DND-41 (cell line): ENCODE data around the gene ATXN7L2.
A peak's percentile ranks its signal among the peaks of the same experiment; 100 is the strongest.

Source experiments
- ATAC-seq: fragments of 200-7000 bp; cut with Tn5 transposase; 3 replicates; pipeline ENCODE4 v1.9.1; 2021; ENCODE audit warnings: low read depth; ENCODE audit not compliant: insufficient read depth
- DNase-seq: peaks from one replicate; pipeline ENCODE4 v3.0.0-alpha.2; 2020
- H2AFZ ChIP-seq: 2 replicates; pipeline ENCODE4 v1.6.0; 2012; ENCODE audit warnings: low read depth, low read length
- H3K27ac ChIP-seq: 2 replicates; pipeline ENCODE4 v1.5.1; 2012; ENCODE audit warnings: low read length, inconsistent platforms
- H3K27me3 ChIP-seq: fragments of 200-600 bp; sonication (generic); 2 replicates; pipeline ENCODE4 v1.6.0; 2012; ENCODE audit warnings: low read length, mild to moderate bottlenecking, inconsistent platforms; ENCODE audit not compliant: insufficient read depth, poor library complexity
- H3K36me3 ChIP-seq: 2 replicates; pipeline ENCODE4 v1.5.1; 2012; ENCODE audit warnings: low read length, inconsistent platforms; ENCODE audit not compliant: insufficient read depth
- H3K4me1 ChIP-seq: 2 replicates; pipeline ENCODE4 v1.5.1; 2012; ENCODE audit warnings: mild to moderate bottlenecking, low read length; ENCODE audit not compliant: insufficient read depth
- H3K4me2 ChIP-seq: 2 replicates; pipeline ENCODE4 v1.6.0; 2012; ENCODE audit warnings: mild to moderate bottlenecking, moderate library complexity, low read length, inconsistent platforms; ENCODE audit not compliant: insufficient read depth
- H3K4me3 ChIP-seq, 2 experiments: fragments of 200-600 bp in 1 of 2; shearing (Covaris generic) in 1 of 2; 2 replicates each; pipeline ENCODE4 v1.5.1; 2012 to 2016; ENCODE audit warnings: inconsistent platforms in 2 of 2, low read length in 2 of 2, mild to moderate bottlenecking in 2 of 2, low read depth in 1 of 2, moderate library complexity in 1 of 2
- H3K79me2 ChIP-seq: 2 replicates; pipeline ENCODE4 v1.6.0; 2012; ENCODE audit warnings: low read length, inconsistent platforms; ENCODE audit not compliant: insufficient read depth
- H3K9ac ChIP-seq: 2 replicates; pipeline ENCODE4 v1.6.0; 2012; ENCODE audit warnings: low read depth, mild to moderate bottlenecking, inconsistent platforms, low read length, moderate library complexity
- H3K9me3 ChIP-seq: 2 replicates; pipeline ENCODE4 v1.5.1; 2012; ENCODE audit warnings: low read length, moderate library complexity, mild to moderate bottlenecking, inconsistent platforms; ENCODE audit not compliant: insufficient read depth, severe bottlenecking
- H4K20me1 ChIP-seq: 2 replicates; pipeline ENCODE4 v1.6.0; 2012; ENCODE audit warnings: low read length; ENCODE audit not compliant: insufficient read depth
- EZH2 ChIP-seq: IDR thresholded peaks from 3 replicates; pipeline ENCODE4 v1.6.1; 2012; ENCODE audit warnings: borderline replicate concordance, low read depth, mild to moderate bottlenecking, moderate library complexity, low read length, inconsistent platforms; ENCODE audit not compliant: severe bottlenecking
- TF ChIP-seq, protein P1 (sequence below): IDR thresholded peaks from 2 replicates; pipeline ENCODE4 v1.5.1; 2012; ENCODE audit warnings: borderline replicate concordance, low read length, moderate library complexity, mild to moderate bottlenecking; ENCODE audit not compliant: poor library complexity, severe bottlenecking; ENCODE audit errors: extremely low read depth

The ATXN7L2 gene

DNA sequence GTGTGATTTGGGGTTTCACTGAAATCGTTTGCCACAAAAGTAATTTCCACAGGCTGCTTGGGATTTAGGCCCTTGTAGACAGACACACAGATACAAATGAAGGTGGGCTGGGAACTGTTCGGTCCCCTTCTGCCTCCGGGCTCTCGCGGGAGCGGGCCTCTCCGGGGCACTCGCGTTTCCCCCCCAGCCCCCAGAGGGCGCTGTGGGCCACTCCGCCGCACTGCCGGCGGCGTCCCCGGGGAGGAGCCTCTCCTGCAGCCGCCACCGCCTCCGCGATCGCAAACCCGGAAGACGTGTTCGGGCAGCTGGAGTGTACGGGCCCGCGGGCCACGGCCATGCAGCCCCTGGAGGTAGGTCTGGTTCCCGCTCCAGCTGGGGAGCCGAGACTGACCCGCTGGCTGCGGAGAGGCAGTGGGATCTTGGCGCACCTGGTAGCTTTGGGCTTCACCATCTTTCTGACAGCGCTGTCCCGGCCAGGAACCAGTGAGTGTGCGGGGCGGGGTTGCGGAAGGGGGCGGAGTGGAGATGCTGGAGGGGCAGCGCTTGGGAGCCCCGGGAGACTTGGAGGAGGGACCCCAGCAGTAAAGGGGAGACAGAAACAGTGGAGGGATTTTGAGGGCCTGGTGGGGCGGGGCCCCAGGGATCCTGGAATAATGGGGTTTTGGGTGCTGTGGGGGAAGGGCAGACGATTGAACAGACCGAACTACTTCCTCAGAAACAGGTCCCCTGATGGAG, 10.3 kb downstream of the ATXN7L2 start, which contains the start of gene CYB561D1:
CYB561D1 (plus strand) TSS at position 290 of the 735 bp plus-strand sequence; CDS start at position 336, 46 bp downstream.
- no peak for TF ChIP-seq EZH2
- TF ChIP-seq, protein P1, sequence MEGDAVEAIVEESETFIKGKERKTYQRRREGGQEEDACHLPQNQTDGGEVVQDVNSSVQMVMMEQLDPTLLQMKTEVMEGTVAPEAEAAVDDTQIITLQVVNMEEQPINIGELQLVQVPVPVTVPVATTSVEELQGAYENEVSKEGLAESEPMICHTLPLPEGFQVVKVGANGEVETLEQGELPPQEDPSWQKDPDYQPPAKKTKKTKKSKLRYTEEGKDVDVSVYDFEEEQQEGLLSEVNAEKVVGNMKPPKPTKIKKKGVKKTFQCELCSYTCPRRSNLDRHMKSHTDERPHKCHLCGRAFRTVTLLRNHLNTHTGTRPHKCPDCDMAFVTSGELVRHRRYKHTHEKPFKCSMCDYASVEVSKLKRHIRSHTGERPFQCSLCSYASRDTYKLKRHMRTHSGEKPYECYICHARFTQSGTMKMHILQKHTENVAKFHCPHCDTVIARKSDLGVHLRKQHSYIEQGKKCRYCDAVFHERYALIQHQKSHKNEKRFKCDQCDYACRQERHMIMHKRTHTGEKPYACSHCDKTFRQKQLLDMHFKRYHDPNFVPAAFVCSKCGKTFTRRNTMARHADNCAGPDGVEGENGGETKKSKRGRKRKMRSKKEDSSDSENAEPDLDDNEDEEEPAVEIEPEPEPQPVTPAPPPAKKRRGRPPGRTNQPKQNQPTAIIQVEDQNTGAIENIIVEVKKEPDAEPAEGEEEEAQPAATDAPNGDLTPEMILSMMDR, result peak; percentile 97
- H3K4me2 ChIP-seq, result peak within 1 kb of the TSS; percentile 76
- peak within 1 kb of the TSS; percentile 79 for H3K27ac ChIP-seq
- peak; percentile 92 for DNase-seq
- no peaks in the 10 kb centered on the region for H3K9me3 ChIP-seq
- H3K4me3 ChIP-seq, result peak within 1 kb of the TSS; percentile 65 to 74
- peaks cover 64% of the 10 kb centered on the region for H3K36me3 ChIP-seq
- ATAC-seq, result peak; percentile 90
- H3K79me2 ChIP-seq, result peaks cover 29% of the 10 kb centered on the region
- peak within 1 kb of the TSS; percentile 59 for H3K9ac ChIP-seq
- H2AFZ ChIP-seq, result peak within 1 kb of the TSS; percentile 88
- H4K20me1 ChIP-seq, result peaks cover 14% of the 10 kb centered on the region
- peaks cover 26% of the 10 kb centered on the region for H3K4me1 ChIP-seq
- no peaks in the 10 kb centered on the region for H3K27me3 ChIP-seq

DNA sequence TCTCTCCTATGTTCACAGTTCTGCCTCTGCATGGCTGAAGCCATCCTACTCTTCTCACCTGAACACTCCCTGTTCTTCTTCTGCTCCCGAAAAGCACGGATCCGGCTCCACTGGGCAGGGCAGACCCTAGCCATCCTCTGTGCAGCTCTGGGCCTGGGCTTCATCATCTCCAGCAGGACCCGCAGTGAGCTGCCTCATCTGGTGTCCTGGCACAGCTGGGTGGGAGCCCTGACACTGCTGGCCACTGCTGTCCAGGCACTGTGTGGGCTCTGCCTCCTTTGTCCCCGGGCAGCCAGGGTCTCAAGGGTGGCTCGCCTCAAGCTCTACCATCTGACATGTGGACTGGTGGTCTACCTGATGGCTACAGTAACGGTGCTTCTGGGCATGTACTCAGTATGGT, 12.0 kb downstream of the ATXN7L2 start:
- Histone ChIP-seq H3K9ac (no peak overlapping the region), H2AFZ (no peak overlapping the region), H3K4me2 (peak overlapping the region; percentile 76), H3K27me3 (no peaks in the 10 kb centered on the region), H3K9me3 (no peaks in the 10 kb centered on the region), H3K27ac (no peak overlapping the region), H3K4me3 (no peak overlapping the region), H3K4me1 (peaks cover 30% of the 10 kb centered on the region), H3K36me3 (peaks cover 66% of the 10 kb centered on the region), H4K20me1 (peaks cover 21% of the 10 kb centered on the region), H3K79me2 (peaks cover 29% of the 10 kb centered on the region)
- TF ChIP-seq EZH2, result no peak
- TF ChIP-seq, protein P1, result no peak
- no peak for DNase-seq
- ATAC-seq, result no peak

DNA sequence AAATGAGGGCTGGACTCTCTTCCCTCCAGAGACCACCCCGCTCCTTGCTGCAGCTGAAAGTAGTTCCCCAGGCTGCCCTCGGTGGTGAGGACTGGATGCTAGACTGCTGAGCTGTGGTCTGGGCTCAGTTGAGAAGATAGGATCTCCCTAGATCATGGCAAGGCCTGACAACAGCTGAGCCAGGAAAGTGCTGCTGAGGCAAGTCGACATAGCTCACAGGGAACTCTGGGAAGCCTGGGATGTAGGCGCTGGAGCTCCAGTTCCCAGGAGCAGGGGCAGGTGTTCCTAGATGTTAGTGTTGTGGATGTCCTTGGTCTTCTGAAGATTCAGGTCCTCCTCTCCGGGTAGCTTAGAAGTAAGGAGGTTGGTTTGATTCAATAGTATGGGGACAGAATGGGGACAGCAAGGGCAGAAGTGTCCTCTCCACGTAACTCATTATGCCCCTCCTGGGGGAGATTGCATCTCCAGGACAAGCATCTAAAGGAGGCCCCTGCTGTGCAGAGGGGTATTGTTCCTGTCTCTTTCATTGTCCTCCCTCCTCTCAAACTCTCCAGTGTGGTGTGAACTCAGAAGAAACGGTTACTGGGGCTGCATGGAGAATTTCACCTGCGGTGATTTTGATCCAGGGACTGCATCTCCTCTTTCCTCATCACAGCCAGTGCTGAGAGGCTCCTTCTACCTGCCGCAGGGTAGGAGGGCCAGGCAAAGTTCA, 13.9 kb downstream of the ATXN7L2 start:
- Histone ChIP-seq H3K4me1 (peaks cover 48% of the 10 kb centered on the region), H4K20me1 (peaks cover 22% of the 10 kb centered on the region), H3K27me3 (no peaks in the 10 kb centered on the region), H3K36me3 (peaks cover 58% of the 10 kb centered on the region), H2AFZ (no peak overlapping the region), H3K4me3 (no peak overlapping the region), H3K27ac (no peak overlapping the region), H3K9ac (no peak overlapping the region), H3K9me3 (no peaks in the 10 kb centered on the region), H3K79me2 (peaks cover 29% of the 10 kb centered on the region), H3K4me2 (no peak overlapping the region)
- TF ChIP-seq, protein P1, result no peak
- no peak for TF ChIP-seq EZH2
- no peak for ATAC-seq
- no peak for DNase-seq
